HG02943 (cell line): ENCODE data around the gene FKBP14.
"Not testable (repeated sequence)": the region's sequence is repeated elsewhere in the genome, so short reads cannot be mapped to it uniquely, and the experiment has no call there.

Experiments
- ATAC-seq: cut with Tn5 transposase; IDR thresholded peaks from one replicate; pipeline ENCODE4 v1.9.1; 2021; ENCODE audit warnings: mild to moderate bottlenecking, low read depth, moderate library complexity; ENCODE audit not compliant: unreplicated experiment

FKBP14 gene

GRCh38 chr7:30026229-30027064 lies at the start of gene FKBP14:
TSS of gene FKBP14 (minus strand) at chr7:30026702. CDS start at chr7:30026508, 194 bp downstream.
- ATAC-seq = peak; percentile 70

DNA sequence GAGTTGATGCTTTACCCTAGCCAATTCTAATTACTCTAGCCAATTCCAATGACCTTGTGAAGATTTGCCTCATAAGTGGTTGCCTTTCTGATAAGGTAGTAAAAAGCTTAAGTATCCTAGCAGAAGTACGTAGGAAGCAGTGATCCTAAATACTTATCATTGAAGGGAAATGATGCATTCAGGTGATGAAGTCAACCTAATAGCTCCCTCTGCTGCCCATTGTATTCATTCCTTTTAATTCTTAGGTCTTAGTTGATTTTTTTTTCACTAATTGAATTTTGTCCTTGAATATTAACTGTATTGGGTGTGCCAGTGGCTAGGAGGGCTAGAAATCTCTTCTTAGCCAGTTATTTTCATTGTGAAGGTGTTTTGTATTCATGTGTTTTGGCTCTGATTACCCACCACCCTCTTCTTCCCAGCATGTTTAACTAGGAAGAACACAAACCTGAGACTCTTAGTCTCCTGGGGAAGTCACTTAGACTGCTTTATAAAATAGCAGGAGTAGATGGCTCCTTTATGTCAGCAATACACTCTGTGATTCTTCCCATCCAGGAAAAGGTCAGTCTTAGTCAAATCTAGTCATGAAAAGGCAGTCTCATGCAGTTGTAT lies 48.0 kb upstream of the FKBP14 start:
- ATAC-seq = no peak

DNA sequence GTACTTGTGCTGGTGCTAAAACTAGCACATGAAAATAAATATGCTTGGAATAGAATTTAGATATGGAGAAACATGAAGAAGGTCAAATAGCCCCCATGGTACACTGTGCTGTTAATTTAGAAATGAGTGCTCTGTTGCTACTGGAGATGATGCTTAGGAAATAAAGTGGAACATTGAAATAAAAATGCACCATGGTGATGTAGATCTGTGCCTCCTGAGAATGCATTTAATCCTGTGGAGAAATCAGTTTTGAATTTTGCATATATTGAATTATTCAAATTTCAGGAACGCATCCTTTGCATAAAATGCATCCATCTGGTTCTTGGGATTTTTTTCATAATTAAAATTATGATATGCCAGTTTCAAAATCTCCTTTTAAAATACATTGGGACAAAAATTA lies 46.2 kb upstream of the FKBP14 start:
- no peak for ATAC-seq

GRCh38 chr7:30070052-30070451 lies 43.5 kb upstream of the FKBP14 start:
- no peak for ATAC-seq

DNA sequence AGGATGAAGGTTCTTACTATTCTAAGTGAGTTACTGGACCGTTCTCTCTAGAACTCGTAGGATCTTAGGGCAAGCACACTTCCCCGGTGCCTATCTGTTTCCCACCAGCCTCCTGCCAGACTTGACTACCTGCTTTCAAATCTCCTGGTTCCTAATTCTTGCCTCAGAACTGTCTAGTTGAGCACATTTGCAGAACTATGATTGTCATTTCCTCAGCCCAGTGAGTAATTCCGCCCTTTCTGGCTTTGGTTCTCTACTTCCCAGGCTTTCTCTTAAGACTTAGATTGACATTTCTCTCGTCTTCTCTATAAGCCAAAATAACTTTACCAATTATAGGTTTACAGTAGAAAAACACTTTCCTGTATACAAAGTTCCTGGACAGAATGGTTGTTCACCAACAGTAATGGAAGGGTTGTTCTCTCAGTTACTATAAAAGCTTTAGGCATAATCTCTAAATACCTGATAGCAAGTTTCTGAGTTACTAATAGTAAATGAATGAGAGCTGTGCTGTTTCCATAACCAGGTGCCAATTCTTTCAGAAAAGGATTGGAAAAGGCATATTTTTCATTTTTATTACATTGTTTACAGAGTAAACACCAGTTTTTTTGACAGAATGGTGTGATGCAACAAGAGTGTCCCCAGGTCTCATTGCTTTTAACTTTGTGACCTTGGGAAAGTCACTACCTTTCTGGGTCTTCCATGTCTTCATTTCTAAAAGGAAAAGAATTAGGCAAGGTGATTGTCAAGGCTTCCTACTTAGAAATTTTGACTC lies 42.8 kb upstream of the FKBP14 start:
- no peak for ATAC-seq

DNA sequence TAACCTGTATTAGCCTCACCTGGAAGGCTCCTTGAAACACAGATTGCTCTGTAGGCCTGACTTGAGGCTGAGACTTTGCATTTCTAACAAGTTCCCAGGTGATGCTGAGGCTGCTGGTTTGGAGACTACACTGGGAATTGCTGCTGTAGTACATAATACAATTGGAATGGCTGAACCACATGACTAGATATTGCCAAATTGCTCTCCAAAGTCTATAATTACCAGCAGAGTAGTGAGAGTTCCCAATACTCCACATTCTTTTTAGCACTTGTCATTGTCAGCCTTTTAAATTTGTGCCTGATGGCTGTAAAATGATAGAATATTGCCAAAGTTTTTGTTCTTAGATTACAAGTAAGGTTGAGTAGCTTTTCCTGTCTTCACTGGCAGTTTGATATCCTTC lies 41.6 kb upstream of the FKBP14 start:
- ATAC-seq = no peak

DNA sequence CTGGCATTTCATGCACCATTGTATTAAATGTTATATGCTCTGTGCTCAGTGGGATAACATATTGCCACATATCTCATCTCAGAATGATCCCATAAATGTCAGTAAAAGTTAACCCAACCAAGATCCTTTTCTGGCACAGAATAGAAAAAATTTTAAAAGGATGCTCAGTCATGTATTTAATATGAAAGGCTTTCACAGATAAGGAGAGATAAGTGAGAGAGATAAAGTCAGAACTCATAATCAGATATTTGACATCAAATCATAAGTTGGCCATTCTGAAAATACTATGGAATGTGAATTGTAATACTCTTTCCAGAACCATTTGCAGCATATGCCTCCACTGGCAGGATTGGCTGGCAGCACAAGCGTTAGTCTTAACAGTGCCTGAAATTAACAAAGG lies 40.2 kb upstream of the FKBP14 start:
- no peak for ATAC-seq

DNA sequence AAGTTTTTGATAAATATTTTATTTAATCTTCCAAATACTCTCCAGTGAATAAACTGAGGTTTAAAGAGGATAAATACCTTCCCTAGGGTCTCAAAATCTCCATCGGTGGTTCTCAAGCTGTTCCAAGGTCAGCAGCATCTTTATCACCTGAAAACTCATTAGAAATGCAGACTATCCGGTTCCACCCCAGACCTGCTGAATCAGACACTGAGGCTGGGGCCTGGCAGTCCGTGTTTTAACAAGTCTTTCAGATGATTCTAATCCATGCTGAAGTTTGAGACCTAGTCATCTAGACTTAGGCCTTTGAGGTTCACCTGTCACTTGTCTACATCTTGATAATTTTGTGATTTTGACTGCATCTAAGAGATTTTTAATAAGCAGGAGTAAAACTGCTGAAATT lies 39.2 kb upstream of the FKBP14 start:
- ATAC-seq = no peak

DNA sequence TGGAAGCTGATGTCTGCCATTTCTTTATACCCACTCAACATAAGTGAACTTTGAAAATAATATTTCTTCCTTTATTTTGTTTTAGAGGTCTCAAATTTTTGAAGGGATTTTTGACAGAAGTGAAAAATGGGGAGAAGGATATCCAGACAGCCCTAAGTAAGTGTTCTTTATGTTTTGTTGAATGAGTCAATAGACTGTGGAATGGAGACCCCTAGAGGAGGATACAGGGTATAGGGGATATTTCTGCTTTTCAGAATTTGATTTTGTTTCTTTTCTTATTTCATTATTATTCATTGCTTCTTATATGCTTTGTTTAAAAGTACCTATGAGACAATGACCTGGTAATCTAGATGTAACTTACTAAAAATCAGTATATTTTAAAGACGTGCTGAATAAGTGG lies 36.1 kb upstream of the FKBP14 start:
- ATAC-seq = no peak

DNA sequence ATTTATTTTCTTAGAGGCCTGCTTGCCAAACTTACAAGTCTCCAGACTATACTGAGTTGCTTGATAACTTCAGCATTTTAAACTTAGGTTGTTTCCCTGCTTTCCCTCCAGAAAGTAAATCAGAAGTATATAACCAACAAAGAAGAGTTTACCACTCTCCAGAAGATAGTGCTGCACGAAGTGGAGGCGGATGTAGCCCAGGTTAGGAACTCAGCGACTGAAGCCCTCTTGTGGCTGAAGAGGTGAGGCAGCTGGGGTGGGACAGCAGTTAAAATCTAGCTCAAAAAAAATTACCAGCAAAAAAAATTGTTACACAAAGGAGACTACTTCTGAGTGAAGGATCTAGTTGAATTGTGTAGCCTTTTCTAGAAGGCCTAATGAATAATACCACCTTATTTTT lies 35.3 kb upstream of the FKBP14 start:
- ATAC-seq = not testable (repeated sequence)

DNA sequence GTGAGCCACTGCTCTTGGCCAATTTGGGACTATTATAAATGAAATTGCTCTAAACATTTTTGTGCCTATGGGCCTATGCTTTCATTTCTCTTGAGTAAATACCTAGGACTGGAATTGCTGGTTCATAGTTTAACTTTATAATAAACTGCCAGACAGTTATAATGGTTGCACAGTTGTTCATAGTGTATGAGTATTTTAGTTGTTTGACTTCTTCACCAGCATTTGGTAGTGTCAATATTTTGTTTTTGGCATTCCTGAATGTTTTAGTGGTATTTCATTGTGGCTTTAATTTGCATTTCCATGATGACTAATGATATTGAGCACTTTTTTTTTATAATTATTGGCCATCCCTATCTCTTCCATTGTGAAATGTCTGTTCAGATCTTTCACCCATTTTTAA lies 31.2 kb upstream of the FKBP14 start:
- no peak for ATAC-seq

- no peak for ATAC-seq
These were observed 26.6 kb upstream of the FKBP14 start for GRCh38 chr7:30053068-30053467.

DNA sequence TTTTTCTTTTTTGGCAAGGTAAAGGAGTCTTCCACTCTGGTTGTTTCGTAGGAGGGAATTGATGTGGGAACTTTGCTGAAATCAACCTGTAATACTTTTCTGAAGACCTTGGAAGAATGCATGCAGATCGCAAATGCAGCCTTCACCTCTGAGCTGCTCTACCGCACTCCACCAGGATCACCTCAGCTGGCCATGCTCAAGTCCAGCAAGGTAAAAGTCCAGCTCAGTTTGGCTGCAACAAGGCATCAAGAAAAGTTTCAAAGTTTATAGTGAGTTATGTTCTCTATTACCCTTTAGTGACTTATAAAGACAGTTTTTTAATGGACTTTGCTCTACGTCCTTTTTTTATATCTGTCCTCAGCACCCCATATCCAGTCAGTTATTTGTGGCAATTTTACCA lies 22.7 kb upstream of the FKBP14 start:
- no peak for ATAC-seq

- ATAC-seq = no peak
These were observed 22.1 kb upstream of the FKBP14 start for GRCh38 chr7:30048582-30048981.

DNA sequence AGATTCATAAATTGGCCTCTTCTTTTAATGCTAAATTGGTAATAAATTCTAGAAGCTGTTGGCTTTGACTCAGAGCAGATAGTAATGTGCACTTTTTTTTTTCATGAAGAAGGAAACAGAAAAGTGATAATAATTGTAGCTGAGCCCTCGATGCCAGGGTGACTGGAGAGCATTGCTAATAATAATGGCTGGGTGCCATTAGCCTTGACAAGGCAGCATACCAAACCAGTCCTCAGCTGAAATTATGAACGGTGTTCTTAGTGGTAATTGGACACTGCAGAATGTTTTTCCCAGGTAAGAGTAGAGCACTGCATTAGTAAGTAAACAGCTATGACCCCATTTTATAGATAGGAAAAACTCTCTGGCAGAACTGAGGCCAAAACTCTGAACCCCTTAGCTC lies 20.6 kb upstream of the FKBP14 start:
- no peak for ATAC-seq

GRCh38 chr7:30046127-30046770 lies 19.7 kb upstream of the FKBP14 start:
- ATAC-seq = no peak

DNA sequence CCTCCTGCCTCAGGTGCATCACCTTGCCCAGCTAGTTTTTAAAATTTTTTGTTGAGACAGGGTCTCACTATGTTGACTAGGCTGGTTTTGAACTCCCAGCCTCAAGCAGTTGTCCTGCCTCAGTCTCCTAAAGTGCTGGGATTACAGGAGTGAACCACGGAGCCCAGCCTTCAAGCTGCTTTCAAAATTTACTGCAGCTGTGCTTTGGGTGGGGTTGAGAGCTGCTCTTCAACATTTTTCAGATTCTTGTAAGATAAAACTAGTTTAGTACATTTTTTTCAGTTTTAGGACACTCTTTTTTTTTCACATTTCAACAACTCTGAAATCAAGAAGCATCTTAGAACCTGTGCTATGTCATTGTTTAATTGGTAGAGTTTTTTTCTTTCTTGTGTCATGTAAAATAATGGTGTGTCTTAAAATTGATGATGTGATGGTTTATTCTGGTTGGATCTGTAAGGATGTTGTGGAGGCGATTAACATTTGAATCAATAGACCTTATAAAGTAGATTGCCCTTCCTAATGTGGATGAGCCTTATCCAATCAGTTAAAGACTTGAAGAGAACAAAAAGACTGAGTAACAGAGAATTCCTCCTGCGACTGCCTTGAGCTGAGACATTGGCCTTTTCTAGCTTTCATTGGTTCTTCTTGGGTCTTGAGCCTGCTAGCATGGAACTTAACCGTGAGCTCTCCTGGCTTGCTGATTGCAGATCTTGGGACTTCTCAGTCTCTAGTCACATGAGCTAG lies 15.2 kb upstream of the FKBP14 start:
- no peak for ATAC-seq

- ATAC-seq = no peak
These were observed 14.4 kb upstream of the FKBP14 start for GRCh38 chr7:30040938-30041337.

GRCh38 chr7:30038196-30038980 lies 11.9 kb upstream of the FKBP14 start:
- ATAC-seq = no peak
